ENCODE data around the gene MAPK11. TPM values are rescaled to one million over a fixed set of nuclear protein-coding genes. Genes with fewer than 3 reads are reported as not detected.

MAPK11 gene
- total and polyA plus RNA-seq, 4 donors = 8.3 to 15.3 (median 11.9) TPM

DNA sequence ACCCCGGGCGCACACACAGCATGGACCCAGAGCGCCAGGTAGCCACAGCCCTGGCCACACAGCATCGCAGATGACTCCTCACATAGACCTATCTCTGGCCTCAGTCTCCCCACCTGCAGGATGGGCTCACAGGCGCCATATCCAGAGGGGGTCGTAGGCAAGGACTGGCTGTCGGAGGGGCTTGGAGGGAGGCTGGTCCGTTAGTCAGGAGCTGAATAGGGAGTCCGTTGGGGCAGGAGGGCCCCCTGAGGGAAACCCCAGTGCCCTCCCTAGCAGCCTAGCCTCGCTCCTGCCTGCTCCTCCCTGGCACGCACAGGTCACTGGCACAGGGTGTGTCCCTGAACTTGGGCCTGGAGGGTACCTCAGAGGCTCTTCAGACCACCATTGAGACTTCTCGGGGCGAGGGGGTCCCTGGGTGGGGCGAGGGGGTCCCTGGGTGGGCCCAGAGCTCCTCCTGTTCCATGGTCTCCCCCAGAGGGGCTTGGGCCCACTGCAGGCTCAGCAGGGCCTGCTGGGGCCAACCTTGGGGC, 35.3 kb upstream of the MAPK11 start:
- DNase-seq (no peak), ATAC-seq (ENCODE audit: insufficient read depth, low FRiP score) (no peak)
- Histone ChIP-seq H3K4me3 (no peak overlapping the region), H3K4me1 (ENCODE audit: control insufficient read depth in 5 of 5, insufficient read depth in 5 of 5, low read length in 5 of 5) (peaks cover 8 to 72% (median 60%) of the 10 kb centered on the region in 5 donors), H3K36me3 (ENCODE audit: control insufficient read depth in 4 of 4, insufficient read depth in 4 of 4, low read length in 4 of 4) (peaks cover 0 to 17% (median 3%) of the 10 kb centered on the region in 4 donors), H3K9ac (ENCODE audit: insufficient read depth in 1 of 2, low read length in 2 of 2) (peak overlapping the region in 1 of 2 donors; percentile 16), H3K9me3 (ENCODE audit: control insufficient read depth in 4 of 4, insufficient read depth in 3 of 4, low read length in 3 of 4) (no peaks in the 10 kb centered on the region), H3K27me3 (ENCODE audit: control insufficient read depth in 3 of 3, insufficient read depth in 3 of 3, low read length in 2 of 3) (no peaks in the 10 kb centered on the region), H3K27ac (ENCODE audit: low read depth in 1 of 2, low read length in 1 of 2) (peak overlapping the region; percentile 88 to 94)
- TF ChIP-seq, protein P1, sequence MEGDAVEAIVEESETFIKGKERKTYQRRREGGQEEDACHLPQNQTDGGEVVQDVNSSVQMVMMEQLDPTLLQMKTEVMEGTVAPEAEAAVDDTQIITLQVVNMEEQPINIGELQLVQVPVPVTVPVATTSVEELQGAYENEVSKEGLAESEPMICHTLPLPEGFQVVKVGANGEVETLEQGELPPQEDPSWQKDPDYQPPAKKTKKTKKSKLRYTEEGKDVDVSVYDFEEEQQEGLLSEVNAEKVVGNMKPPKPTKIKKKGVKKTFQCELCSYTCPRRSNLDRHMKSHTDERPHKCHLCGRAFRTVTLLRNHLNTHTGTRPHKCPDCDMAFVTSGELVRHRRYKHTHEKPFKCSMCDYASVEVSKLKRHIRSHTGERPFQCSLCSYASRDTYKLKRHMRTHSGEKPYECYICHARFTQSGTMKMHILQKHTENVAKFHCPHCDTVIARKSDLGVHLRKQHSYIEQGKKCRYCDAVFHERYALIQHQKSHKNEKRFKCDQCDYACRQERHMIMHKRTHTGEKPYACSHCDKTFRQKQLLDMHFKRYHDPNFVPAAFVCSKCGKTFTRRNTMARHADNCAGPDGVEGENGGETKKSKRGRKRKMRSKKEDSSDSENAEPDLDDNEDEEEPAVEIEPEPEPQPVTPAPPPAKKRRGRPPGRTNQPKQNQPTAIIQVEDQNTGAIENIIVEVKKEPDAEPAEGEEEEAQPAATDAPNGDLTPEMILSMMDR (IDR thresholded peaks at IDR 0.05; ENCODE audit: control extremely low read depth, extremely low read depth) = no peak
- WGBS, 2 donors = 59 to 74% methylated on average over 13 to 14 of the region's 14 CpGs

DNA sequence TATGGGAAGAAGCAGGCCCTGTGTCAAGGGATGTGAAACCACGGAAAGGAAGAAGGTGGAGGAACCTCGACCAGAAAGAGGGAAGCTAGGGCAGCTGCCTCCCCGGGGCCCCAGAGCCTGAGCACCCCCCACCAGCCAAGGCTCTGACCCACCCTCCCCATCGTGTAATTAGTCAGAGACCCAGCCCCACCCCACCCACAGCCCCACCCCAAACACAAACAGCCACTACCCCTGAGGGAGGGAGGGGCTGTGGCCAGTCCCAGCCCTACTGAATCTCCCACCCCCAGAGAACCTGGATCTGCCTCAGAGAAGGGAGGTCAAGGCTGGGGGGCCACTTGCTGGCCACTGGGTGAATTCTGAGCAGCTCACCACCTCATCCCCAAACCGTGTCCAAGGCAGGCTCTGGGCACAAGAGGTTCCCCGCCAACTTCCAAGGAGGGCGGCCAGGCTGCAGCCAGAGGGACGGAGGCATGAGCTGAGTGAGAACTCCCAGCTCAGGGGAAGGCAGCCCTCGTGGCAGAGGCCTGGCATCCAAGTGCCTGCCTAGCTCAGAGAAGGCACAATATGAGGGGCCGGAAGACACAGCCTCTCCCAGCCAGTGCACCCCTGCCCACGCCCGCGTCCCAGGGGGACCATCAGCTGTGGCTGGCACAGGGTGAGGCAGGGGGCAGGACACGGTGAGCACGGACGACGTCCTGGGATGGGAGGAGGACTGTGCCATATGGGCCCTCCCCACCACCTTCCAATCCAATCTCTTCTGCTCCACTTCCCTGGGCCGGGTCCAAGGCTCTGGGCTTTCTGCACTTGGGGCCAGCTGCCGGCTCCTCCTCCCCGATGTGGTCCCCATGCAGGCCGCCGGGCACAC, 34.6 kb upstream of the MAPK11 start:
- ATAC-seq (ENCODE audit: insufficient read depth, low FRiP score) (no peak), DNase-seq (no peak)
- H3K9me3 ChIP-seq (ENCODE audit: control insufficient read depth in 4 of 4, insufficient read depth in 3 of 4, low read length in 3 of 4) = no peaks in the 10 kb centered on the region
- WGBS, 2 donors = 39 to 51% methylated on average over 22 of the region's 22 CpGs
- TF ChIP-seq, protein P1 (IDR thresholded peaks at IDR 0.05; ENCODE audit: control extremely low read depth, extremely low read depth) = no peak
- H3K4me3 ChIP-seq = no peak overlapping the region
- H3K27me3 ChIP-seq (ENCODE audit: control insufficient read depth in 3 of 3, insufficient read depth in 3 of 3, low read length in 2 of 3) = no peaks in the 10 kb centered on the region
- peaks cover 0 to 17% (median 3%) of the 10 kb centered on the region in 4 donors for H3K36me3 ChIP-seq (ENCODE audit: control insufficient read depth in 4 of 4, insufficient read depth in 4 of 4, low read length in 4 of 4)
- peaks cover 8 to 78% (median 54%) of the 10 kb centered on the region in 5 donors for H3K4me1 ChIP-seq (ENCODE audit: control insufficient read depth in 5 of 5, insufficient read depth in 5 of 5, low read length in 5 of 5)
- peak overlapping the region; percentile 5 to 94 for H3K27ac ChIP-seq (ENCODE audit: low read depth in 1 of 2, low read length in 1 of 2)
- peak overlapping the region in 1 of 2 donors; percentile 16 for H3K9ac ChIP-seq (ENCODE audit: insufficient read depth in 1 of 2, low read length in 2 of 2)

DNA sequence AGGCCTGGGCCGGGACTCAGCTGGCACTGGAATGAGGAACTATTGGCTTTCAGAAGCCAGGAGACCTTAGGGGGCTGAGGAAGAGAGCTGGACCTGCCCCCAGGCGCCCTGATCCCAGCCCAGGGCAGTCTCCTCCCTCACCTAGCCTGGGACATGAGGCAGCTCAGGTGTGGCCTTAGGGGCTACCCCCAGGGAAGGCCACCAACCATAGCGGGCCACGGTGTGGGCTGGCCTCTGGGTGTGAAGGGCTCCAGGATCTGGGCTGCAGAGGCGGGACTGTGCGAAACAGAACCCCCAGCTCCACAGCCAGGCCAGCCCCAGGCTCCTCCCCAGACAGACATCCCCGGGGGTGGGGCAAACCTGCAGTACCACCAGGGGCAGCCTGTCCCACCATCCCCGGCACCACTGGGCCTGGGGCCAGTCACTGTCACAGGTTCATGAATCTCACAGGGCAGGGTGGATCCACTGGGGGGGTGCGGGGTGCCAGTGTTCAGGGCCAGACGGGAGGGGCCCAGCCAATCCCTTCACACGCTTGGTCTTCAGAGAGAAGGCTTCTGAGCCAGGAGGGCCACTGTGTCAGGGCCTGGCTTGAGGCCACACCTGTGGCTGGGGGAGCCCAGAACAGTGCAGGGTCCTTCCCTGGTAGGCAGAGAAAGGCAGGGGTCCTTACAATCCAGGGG, 33.8 kb upstream of the MAPK11 start:
- DNase-seq (no peak), ATAC-seq (ENCODE audit: insufficient read depth, low FRiP score) (no peak)
- H3K4me1 ChIP-seq (ENCODE audit: control insufficient read depth in 5 of 5, insufficient read depth in 5 of 5, low read length in 5 of 5) = peaks cover 11 to 73% (median 51%) of the 10 kb centered on the region in 5 donors
- whole genome bisulfite sequencing, 2 donors = 32 to 33% methylated on average over 11 of the region's 11 CpGs
- no peak overlapping the region for H3K4me3 ChIP-seq
- H3K27ac ChIP-seq (ENCODE audit: low read depth in 1 of 2, low read length in 1 of 2) = peak overlapping the region; percentile 51 to 84
- TF ChIP-seq, protein P1 (IDR thresholded peaks at IDR 0.05; ENCODE audit: control extremely low read depth, extremely low read depth) = no peak
- H3K27me3 ChIP-seq (ENCODE audit: control insufficient read depth in 3 of 3, insufficient read depth in 3 of 3, low read length in 2 of 3) = no peaks in the 10 kb centered on the region
- H3K9ac ChIP-seq (ENCODE audit: insufficient read depth in 1 of 2, low read length in 2 of 2) = no peak overlapping the region
- H3K36me3 ChIP-seq (ENCODE audit: control insufficient read depth in 4 of 4, insufficient read depth in 4 of 4, low read length in 4 of 4) = peaks cover 0 to 17% (median 3%) of the 10 kb centered on the region in 4 donors
- H3K9me3 ChIP-seq (ENCODE audit: control insufficient read depth in 4 of 4, insufficient read depth in 3 of 4, low read length in 3 of 4) = no peaks in the 10 kb centered on the region
